ENCODE results near the gene C7orf33. TPM values are rescaled to one million over a fixed set of nuclear protein-coding genes. Genes with fewer than 3 reads are reported as not detected.

Gene C7orf33
- polyA plus RNA-seq, 2 of the 4 experiments (the other 2 are of a cell fraction) = not detected

GRCh38 chr7:148546857-148547256, 43.7 kb upstream of the C7orf33 start:
- Histone ChIP-seq H3K4me3 (no peak overlapping the region), H3K4me2 (no peak overlapping the region), H3K9me3 (no peaks in the 10 kb centered on the region), H3K27ac (no peak overlapping the region), H3K4me1 (no peaks in the 10 kb centered on the region)
- TF ChIP-seq CHD2 (IDR thresholded peaks at IDR 0.05; ENCODE audit: low read length, partially characterized antibody) (no peak), RFX5 (IDR thresholded peaks at IDR 0.05) (no peak), GATA3 (IDR thresholded peaks at IDR 0.05; ENCODE audit: borderline replicate concordance) (no peak), FOSB (CRISPR knock-in tag; IDR thresholded peaks at IDR 0.05) (no peak), RNF2 (IDR thresholded peaks at IDR 0.05; ENCODE audit: borderline replicate concordance, low read depth) (no peak), NPAS2 (CRISPR knock-in tag; IDR thresholded peaks at IDR 0.05; ENCODE audit: borderline replicate concordance) (no peak), POLR2A (IDR thresholded peaks at IDR 0.05; ENCODE audit: low read length) (no peak)
- FAIRE-seq (no peak), DNase-seq (ENCODE audit: low read depth in 1 of 2, low spot score in 1 of 2) (no peak), ATAC-seq (no peak)
- ChIA-PET POLR2A (no interaction called here), CTCF (interaction anchor here (0.7 to 1.0 kb wide), 2 partner anchors 17 to 19 kb away, joined by 3 read pairs; no protein-coding TSS in a partner anchor)
- WGBS (ENCODE audit: missing lambda C conversion rate) = 82% methylated on average over 8 of the region's 8 CpGs

- H3K4me3 ChIP-seq = no peak overlapping the region
- no peaks in the 10 kb centered on the region for H3K9me3 ChIP-seq
- no peak overlapping the region for H3K4me2 ChIP-seq
- DNase-seq (ENCODE audit: low read depth in 1 of 2, low spot score in 1 of 2) (no peak), ATAC-seq (no peak), FAIRE-seq (no peak)
- ChIA-PET CTCF (interaction anchor here (0.6 to 1.0 kb wide), 2 partner anchors 16 to 18 kb away, joined by 3 read pairs; no protein-coding TSS in a partner anchor), POLR2A (no interaction called here)
- H3K27ac ChIP-seq = no peak overlapping the region
- TF ChIP-seq CBX8 (IDR thresholded peaks at IDR 0.05) (no peak), EP300 (IDR thresholded peaks at IDR 0.05) (no peak), CTCF (IDR thresholded peaks at IDR 0.05) (no peak), ZFP36 (IDR thresholded peaks at IDR 0.05; ENCODE audit: borderline replicate concordance, partially characterized antibody) (no peak), POLR2A (IDR thresholded peaks at IDR 0.05; ENCODE audit: low read length) (no peak), ZNF302 (CRISPR knock-in tag; IDR thresholded peaks at IDR 0.05) (no peak)
- 27% methylated on average over 5 of the region's 5 CpGs for WGBS (ENCODE audit: missing lambda C conversion rate)
- no peaks in the 10 kb centered on the region for H3K4me1 ChIP-seq
Observed at GRCh38 chr7:148547951-148548350, 42.6 kb upstream of the C7orf33 start.

- no peaks in the 10 kb centered on the region for H3K9me3 ChIP-seq
- DNase-seq (ENCODE audit: low read depth in 1 of 2, low spot score in 1 of 2) (no peak), ATAC-seq (no peak), FAIRE-seq (no peak)
- H3K4me1 ChIP-seq = no peaks in the 10 kb centered on the region
- ChIA-PET CTCF (no interaction called here), POLR2A (no interaction called here)
- no peak overlapping the region for H3K27ac ChIP-seq
- H3K4me2 ChIP-seq = no peak overlapping the region
- no peak for TF ChIP-seq EHMT2 (IDR thresholded peaks at IDR 0.05; ENCODE audit: low read depth)
- TF ChIP-seq JUN (IDR thresholded peaks at IDR 0.05) = no peak
- no peak for TF ChIP-seq ZFP36 (IDR thresholded peaks at IDR 0.05; ENCODE audit: borderline replicate concordance, partially characterized antibody)
- WGBS (ENCODE audit: missing lambda C conversion rate) = 74% methylated on average over 3 of the region's 3 CpGs
- no peak overlapping the region for H3K4me3 ChIP-seq
Observed at GRCh38 chr7:148553979-148554378, 36.6 kb upstream of the C7orf33 start.

GRCh38 chr7:148556892-148557291, 33.7 kb upstream of the C7orf33 start:
- ChIA-PET CTCF (interaction anchor here (1.1 to 3.5 kb wide), 3 partner anchors 13 to 410 kb away, joined by 3 to 18 read pairs (median 4); no protein-coding TSS in a partner anchor), POLR2A (no interaction called here)
- WGBS (ENCODE audit: missing lambda C conversion rate) = 33% methylated on average over 2 of the region's 3 CpGs
- TF ChIP-seq PHF8 (IDR thresholded peaks at IDR 0.05; ENCODE audit: borderline replicate concordance, low read depth) (no peak), FOSB (CRISPR knock-in tag; IDR thresholded peaks at IDR 0.05) (no peak), HOXB5 (CRISPR knock-in tag; IDR thresholded peaks at IDR 0.05) (no peak), E2F6 (IDR thresholded peaks at IDR 0.05; ENCODE audit: borderline replicate concordance, low read depth) (no peak), BCL3 (IDR thresholded peaks at IDR 0.05) (no peak), ZFP36 (IDR thresholded peaks at IDR 0.05; ENCODE audit: borderline replicate concordance, partially characterized antibody) (no peak), MAZ (IDR thresholded peaks at IDR 0.05; ENCODE audit: borderline replicate concordance, low read depth, low read length) (no peak), TP53 (CRISPR knock-in tag; IDR thresholded peaks at IDR 0.05) (no peak), RFX5 (IDR thresholded peaks at IDR 0.05) (no peak), PBX3 (IDR thresholded peaks at IDR 0.05) (no peak), KDM5A (IDR thresholded peaks at IDR 0.05) (no peak)
- H3K4me2 ChIP-seq = no peak overlapping the region
- no peaks in the 10 kb centered on the region for H3K4me1 ChIP-seq
- no peak overlapping the region for H3K4me3 ChIP-seq
- no peaks in the 10 kb centered on the region for H3K9me3 ChIP-seq
- no peak overlapping the region for H3K27ac ChIP-seq
- FAIRE-seq (no peak), ATAC-seq (peak in 1 of 2 experiments; percentile 60; a peak in 3 of 6 replicates), DNase-seq (ENCODE audit: low read depth in 1 of 2, low spot score in 1 of 2) (no peak)

All from A549 (cell line).